ENCODE measurements around the gene RET.

The RET gene

DNA sequence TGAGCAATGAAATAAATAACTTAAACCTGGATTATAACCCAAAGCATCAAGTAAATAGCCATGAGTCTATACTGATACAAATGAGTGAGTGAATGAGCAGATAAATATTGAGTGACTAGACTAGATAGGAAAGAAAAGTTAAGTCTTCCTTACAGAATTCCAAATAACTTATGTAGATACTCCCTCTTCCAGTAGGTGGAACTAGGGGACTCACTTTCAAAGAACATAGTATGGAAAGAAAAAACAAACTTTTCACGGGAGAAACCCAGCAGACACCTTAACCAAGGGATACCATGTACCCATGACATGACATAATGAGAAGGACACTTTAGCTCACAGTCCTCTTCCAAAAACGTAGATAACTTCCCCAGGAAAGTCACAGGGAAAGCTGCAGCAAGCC, 93.6 kb downstream of the RET start:
- DNase-seq (ENCODE audit: low read depth in 2 of 2) = no peak

- DNase-seq (ENCODE audit: low read depth in 2 of 2) = no peak
These were observed 95.8 kb downstream of the RET start for GRCh38 chr10:43172645-43173044.

GRCh38 chr10:43173120-43173519, 96.3 kb downstream of the RET start:
- no peak for DNase-seq (ENCODE audit: low read depth in 2 of 2)

- no peak for DNase-seq (ENCODE audit: low read depth in 2 of 2)
These were observed 98.1 kb downstream of the RET start for GRCh38 chr10:43174969-43175368.

GRCh38 chr10:43176271-43176670, 99.4 kb downstream of the RET start:
- DNase-seq (ENCODE audit: low read depth in 2 of 2) = no peak

- DNase-seq (ENCODE audit: low read depth in 2 of 2) = no peak
These were observed 100.7 kb downstream of the RET start for GRCh38 chr10:43177595-43177994.

Measured in stimulated activated CD4-positive, alpha-beta T cell treated with anti-CD3 and anti-CD28 coated beads, Interleukin-1b, Interleukin-23, amount 100 ng/mL, for 4 hours (primary cell).